Measurements from ENCODE around the gene MCC.

MCC gene

DNA sequence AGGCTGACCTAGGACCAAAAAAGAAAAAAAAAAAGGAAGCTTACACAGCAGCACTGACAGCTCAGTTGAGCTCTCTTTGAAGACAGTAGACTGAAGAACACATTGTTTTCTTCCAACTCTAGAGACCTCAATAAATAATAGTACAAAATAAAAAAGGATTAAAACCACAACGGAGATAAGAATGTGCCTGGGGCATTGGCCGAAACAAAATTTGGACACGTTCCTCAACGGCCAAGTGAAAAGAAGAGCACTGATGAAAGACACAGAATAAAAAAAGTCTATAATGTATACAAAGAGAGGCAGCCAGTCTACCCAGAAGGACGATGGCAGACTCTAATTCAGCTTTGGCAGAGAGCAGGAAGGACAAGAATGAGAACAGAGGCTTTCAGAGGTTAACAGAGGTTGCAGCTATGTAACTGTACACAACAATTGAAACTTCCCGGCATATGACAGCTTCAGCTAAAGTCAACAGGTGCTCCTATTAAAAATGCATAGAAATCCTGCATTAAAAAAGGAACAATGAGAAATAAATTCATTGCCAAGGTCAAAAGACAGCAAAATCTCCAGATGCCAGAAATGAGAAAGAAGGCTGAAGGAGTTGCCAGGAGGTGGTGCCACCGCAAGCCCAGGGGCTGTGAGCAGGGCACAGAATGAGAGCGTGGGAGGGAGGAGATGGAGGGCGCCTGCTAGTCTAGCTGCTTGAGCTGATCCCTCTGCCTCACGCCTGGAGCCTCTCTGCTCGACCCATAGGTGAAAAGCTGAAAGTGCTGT is 397.7 kb downstream of the MCC start:
- TF ChIP-seq, protein P1, sequence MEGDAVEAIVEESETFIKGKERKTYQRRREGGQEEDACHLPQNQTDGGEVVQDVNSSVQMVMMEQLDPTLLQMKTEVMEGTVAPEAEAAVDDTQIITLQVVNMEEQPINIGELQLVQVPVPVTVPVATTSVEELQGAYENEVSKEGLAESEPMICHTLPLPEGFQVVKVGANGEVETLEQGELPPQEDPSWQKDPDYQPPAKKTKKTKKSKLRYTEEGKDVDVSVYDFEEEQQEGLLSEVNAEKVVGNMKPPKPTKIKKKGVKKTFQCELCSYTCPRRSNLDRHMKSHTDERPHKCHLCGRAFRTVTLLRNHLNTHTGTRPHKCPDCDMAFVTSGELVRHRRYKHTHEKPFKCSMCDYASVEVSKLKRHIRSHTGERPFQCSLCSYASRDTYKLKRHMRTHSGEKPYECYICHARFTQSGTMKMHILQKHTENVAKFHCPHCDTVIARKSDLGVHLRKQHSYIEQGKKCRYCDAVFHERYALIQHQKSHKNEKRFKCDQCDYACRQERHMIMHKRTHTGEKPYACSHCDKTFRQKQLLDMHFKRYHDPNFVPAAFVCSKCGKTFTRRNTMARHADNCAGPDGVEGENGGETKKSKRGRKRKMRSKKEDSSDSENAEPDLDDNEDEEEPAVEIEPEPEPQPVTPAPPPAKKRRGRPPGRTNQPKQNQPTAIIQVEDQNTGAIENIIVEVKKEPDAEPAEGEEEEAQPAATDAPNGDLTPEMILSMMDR (IDR thresholded peaks at IDR 0.05), result no peak
- H3K27ac Mint-ChIP-seq, result no peak overlapping the region
- H3K27me3 Mint-ChIP-seq (ENCODE audit: low read depth, poor library complexity), result no peaks in the 10 kb centered on the region
- peaks cover 42% of the 10 kb centered on the region for H3K4me1 Mint-ChIP-seq
- no peaks in the 10 kb centered on the region for H3K9me3 Mint-ChIP-seq
- H3K36me3 Mint-ChIP-seq (ENCODE audit: low read depth), result peaks cover 14% of the 10 kb centered on the region
- H3K4me3 Mint-ChIP-seq, result no peak overlapping the region
- DNase-seq, result no peak

DNA sequence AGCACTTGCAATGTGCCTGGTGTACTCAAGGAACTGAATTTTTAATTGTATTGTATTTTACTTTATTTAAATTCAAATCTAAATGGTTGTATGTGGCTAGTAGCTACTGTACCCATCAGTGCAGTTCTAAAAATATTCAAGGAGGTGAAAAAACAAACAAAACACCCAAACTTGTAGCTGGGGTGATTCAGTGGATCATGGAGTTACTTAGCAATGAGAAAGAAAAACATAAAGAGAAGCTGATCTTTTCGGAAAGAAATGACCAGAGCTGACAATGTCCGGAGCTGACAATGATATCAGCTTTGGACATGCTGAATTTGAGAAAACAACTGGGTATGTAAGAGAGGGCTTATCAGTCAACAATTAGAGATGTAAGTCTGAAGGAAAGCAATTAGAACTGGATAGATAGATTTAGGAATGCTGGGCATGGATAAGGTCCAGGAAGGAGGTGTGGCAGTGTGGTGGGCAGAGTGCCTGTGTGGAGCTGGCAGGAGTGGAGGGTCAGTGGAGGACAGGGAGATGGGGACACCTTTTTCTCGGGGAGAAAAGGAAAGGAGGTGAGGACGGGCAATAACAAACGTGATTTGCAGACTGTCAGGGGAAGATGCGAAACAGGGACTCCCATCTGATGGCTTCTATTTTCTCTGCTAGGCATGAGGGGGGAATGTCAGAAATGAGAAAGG is 398.5 kb downstream of the MCC start:
- no peaks in the 10 kb centered on the region for H3K9me3 Mint-ChIP-seq
- H3K36me3 Mint-ChIP-seq (ENCODE audit: low read depth), result peaks cover 14% of the 10 kb centered on the region
- H3K27ac Mint-ChIP-seq, result no peak overlapping the region
- H3K27me3 Mint-ChIP-seq (ENCODE audit: low read depth, poor library complexity), result no peaks in the 10 kb centered on the region
- H3K4me3 Mint-ChIP-seq, result no peak overlapping the region
- TF ChIP-seq, protein P1 (IDR thresholded peaks at IDR 0.05), result no peak
- peaks cover 46% of the 10 kb centered on the region for H3K4me1 Mint-ChIP-seq
- DNase-seq, result no peak

DNA sequence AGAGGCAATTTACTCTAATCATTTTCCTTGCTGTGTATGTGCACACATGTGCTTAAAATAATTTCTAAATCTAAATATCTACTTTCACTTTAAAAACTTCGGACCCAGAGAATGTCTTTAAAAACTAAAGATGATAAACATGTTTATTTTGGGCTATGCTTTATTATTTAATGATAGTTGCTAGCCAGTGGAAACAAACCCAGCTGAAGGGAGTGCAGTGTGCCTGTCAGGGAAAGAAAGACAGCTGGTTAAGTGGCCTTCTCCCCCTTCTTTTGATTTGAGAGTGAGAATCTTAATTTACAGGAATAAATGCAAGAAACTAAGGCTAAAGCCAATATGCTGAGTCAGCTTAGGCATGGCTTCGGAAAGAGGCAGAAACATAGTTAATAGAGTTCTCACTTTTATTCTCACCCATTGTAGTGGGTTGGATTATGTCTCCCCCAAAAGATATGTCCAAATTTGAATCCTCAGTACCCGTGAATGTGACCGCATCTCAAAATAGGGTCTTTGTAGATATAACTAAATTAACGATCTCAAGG is 400.2 kb downstream of the MCC start:
- Mint-ChIP-seq H3K4me3 (no peak overlapping the region), H3K27me3 (ENCODE audit: low read depth, poor library complexity) (no peaks in the 10 kb centered on the region), H3K36me3 (ENCODE audit: low read depth) (peaks cover 13% of the 10 kb centered on the region), H3K27ac (no peak overlapping the region), H3K9me3 (no peaks in the 10 kb centered on the region), H3K4me1 (peaks cover 62% of the 10 kb centered on the region)
- TF ChIP-seq, protein P1 (IDR thresholded peaks at IDR 0.05), result no peak
- DNase-seq, result no peak

DNA sequence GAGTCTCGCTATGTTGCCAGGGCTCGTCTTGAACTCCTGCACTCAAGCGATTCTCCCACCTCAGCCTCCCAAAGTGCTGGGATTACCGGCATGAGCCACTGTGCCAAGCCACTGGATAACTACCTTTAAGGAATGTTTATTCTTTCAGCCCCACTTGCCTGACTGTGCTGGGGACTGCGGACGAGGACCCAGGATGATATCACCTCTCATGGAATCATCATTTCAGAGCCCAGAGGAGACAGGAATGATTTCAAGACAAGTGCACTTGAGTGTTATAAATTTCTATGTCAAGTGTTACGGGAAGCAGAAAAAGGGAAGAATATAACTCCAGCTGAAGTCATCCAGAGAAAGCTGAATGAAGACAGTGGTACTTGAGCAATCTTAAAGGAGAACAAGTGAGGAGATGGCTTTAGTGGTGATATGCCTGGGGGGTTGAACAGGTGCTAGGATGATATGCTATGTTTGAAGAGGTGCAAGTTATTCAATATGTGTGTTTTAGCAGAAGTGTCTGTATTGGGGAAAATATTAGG is 402.3 kb downstream of the MCC start:
- H3K4me3 Mint-ChIP-seq, result no peak overlapping the region
- TF ChIP-seq, protein P1 (IDR thresholded peaks at IDR 0.05), result no peak
- H3K27ac Mint-ChIP-seq, result no peak overlapping the region
- H3K4me1 Mint-ChIP-seq, result peaks cover 69% of the 10 kb centered on the region
- no peak for DNase-seq
- no peaks in the 10 kb centered on the region for H3K9me3 Mint-ChIP-seq
- peaks cover 32% of the 10 kb centered on the region for H3K36me3 Mint-ChIP-seq (ENCODE audit: low read depth)
- H3K27me3 Mint-ChIP-seq (ENCODE audit: low read depth, poor library complexity), result no peaks in the 10 kb centered on the region

DNA sequence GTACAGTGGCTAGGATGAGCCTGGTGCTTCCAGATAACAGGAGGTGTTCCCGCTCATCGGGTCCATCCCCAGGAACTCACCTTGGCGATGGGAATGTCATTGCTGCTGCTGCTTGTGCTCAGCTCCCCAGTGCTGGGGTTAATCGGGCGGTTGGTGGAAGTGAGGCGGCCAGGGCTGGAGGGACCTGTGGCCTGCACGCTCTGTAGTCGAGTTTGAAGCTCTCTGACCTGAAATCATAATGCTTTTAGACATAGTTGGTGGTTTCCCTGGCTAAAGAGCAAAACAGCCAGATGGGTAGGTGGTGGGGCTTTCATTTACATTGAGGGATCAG is 403.2 kb downstream of the MCC start:
- Mint-ChIP-seq H3K36me3 (ENCODE audit: low read depth) (peaks cover 40% of the 10 kb centered on the region), H3K4me1 (peaks cover 61% of the 10 kb centered on the region), H3K27me3 (ENCODE audit: low read depth, poor library complexity) (no peaks in the 10 kb centered on the region), H3K4me3 (no peak overlapping the region), H3K27ac (no peak overlapping the region), H3K9me3 (peaks cover 4% of the 10 kb centered on the region)
- TF ChIP-seq, protein P1 (IDR thresholded peaks at IDR 0.05), result no peak
- no peak for DNase-seq
